Measurements from ENCODE around the gene NDFIP2.

DNA sequence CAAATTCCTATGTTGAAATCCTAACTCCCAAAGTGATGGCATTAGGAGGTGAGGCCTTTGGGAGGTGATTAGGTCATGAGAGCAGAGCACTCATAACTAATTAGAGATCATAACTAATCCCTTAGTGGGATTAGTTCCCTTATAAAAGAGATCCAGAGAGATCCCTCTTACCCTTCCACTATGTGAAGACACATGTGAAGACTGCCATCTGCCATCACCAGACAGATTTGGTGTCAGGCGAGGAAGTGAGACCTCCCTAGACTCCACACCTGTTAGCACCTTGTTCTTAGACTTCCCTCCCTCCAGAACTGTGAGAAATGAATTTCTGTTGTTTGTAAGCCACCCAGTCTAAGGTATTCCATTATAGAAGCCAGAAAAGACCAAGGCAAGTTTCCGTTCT lies 112.2 kb downstream of the NDFIP2 start:
- TF ChIP-seq, protein P1, sequence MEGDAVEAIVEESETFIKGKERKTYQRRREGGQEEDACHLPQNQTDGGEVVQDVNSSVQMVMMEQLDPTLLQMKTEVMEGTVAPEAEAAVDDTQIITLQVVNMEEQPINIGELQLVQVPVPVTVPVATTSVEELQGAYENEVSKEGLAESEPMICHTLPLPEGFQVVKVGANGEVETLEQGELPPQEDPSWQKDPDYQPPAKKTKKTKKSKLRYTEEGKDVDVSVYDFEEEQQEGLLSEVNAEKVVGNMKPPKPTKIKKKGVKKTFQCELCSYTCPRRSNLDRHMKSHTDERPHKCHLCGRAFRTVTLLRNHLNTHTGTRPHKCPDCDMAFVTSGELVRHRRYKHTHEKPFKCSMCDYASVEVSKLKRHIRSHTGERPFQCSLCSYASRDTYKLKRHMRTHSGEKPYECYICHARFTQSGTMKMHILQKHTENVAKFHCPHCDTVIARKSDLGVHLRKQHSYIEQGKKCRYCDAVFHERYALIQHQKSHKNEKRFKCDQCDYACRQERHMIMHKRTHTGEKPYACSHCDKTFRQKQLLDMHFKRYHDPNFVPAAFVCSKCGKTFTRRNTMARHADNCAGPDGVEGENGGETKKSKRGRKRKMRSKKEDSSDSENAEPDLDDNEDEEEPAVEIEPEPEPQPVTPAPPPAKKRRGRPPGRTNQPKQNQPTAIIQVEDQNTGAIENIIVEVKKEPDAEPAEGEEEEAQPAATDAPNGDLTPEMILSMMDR (IDR thresholded peaks at IDR 0.05; ENCODE audit: extremely low read depth in 1 of 2, insufficient read depth in 1 of 2, low read depth in 1 of 2, low read length in 2 of 2) = no peak
- TF ChIP-seq POLR2A (IDR thresholded peaks at IDR 0.05; ENCODE audit: low read depth, low read length) = no peak

All from endothelial cell of umbilical vein (primary cell).